ENCODE measurements around the gene KRTAP6-2. TPM values are rescaled to one million over a fixed set of nuclear protein-coding genes. Genes with fewer than 3 reads are reported as not detected.

Gene KRTAP6-2
- total RNA-seq, 1 experiment from 2014 or later: not detected

DNA sequence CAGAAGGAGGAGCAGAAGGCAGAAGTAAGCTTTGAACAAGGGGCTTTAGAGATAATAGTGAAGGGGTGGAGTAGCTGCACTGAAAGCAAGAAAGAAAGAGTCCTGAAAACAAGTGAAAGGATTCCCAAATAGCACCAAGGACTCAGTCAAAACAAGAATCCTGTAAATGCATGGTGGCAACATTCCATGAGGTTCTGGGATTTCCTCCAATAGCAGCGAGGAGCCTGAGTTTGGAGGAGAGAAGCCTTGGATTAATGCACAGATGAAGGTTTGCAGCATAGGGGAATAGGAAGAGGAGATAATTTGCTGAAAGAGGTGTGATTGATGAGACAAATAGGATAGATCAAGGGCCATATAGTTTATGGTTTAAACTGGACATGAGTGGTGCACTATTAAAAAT lies 19.4 kb downstream of the KRTAP6-2 start:
- no peaks in the 10 kb centered on the region for H3K36me3 ChIP-seq (ENCODE audit: insufficient read depth, low read length, poor library complexity, severe bottlenecking)
- ChIA-PET POLR2A (ENCODE audit: low non-redundant PET) (no interaction called here), CTCF (no interaction called here)
- TF ChIP-seq EZH2 (IDR thresholded peaks at IDR 0.05; ENCODE audit: borderline replicate concordance, low read depth, low read length, poor library complexity, severe bottlenecking): no peak
- TF ChIP-seq, protein P1, sequence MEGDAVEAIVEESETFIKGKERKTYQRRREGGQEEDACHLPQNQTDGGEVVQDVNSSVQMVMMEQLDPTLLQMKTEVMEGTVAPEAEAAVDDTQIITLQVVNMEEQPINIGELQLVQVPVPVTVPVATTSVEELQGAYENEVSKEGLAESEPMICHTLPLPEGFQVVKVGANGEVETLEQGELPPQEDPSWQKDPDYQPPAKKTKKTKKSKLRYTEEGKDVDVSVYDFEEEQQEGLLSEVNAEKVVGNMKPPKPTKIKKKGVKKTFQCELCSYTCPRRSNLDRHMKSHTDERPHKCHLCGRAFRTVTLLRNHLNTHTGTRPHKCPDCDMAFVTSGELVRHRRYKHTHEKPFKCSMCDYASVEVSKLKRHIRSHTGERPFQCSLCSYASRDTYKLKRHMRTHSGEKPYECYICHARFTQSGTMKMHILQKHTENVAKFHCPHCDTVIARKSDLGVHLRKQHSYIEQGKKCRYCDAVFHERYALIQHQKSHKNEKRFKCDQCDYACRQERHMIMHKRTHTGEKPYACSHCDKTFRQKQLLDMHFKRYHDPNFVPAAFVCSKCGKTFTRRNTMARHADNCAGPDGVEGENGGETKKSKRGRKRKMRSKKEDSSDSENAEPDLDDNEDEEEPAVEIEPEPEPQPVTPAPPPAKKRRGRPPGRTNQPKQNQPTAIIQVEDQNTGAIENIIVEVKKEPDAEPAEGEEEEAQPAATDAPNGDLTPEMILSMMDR (conservative IDR thresholded peaks at IDR 0.05; ENCODE audit: low read depth, low read length): no peak
- no TSS peak for BruUV-seq (replicated peaks)
- no peak for DNase-seq (ENCODE audit: low spot score)
- H3K27me3 ChIP-seq (replicated peaks; ENCODE audit: insufficient read depth, low read depth, low read length, poor library complexity): peaks cover 3% of the 10 kb centered on the region
- H3K9me3 ChIP-seq (ENCODE audit: low read depth, low read length, poor library complexity, severe bottlenecking): no peaks in the 10 kb centered on the region
- H3K27ac ChIP-seq (ENCODE audit: low read depth, low read length, poor library complexity, severe bottlenecking): no peak overlapping the region
- intact Hi-C loops (cut with micrococcal nuclease; ENCODE audit: unreplicated experiment): no loop called here
- H3K4me3 ChIP-seq (ENCODE audit: low read depth, low read length, poor library complexity, severe bottlenecking): no peak overlapping the region
- H3K4me1 ChIP-seq (ENCODE audit: insufficient read depth, low read length, poor library complexity, severe bottlenecking): no peaks in the 10 kb centered on the region

DNA sequence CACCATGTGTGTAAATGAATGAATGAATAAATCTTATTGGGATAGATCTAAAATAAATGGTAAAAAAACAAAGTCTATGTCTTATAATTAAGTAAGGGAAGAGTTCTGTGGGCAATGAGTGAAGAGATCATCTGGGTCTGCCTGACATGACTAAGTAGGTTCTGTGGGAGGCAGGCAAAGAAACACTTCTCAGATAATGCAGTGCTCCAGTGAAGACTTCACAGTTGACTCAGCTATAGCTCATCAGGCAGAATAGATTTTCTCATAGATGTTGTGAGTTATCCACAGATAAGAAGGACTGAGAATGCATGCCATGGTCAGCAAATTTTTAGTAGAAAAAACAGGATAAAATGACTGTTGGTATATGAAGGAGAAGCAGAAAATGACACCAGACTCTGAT lies 20.9 kb downstream of the KRTAP6-2 start:
- Histone ChIP-seq H3K9me3 (ENCODE audit: low read depth, low read length, poor library complexity, severe bottlenecking) (no peaks in the 10 kb centered on the region), H3K27me3 (replicated peaks; ENCODE audit: insufficient read depth, low read depth, low read length, poor library complexity) (no peaks in the 10 kb centered on the region), H3K27ac (ENCODE audit: low read depth, low read length, poor library complexity, severe bottlenecking) (no peak overlapping the region), H3K36me3 (ENCODE audit: insufficient read depth, low read length, poor library complexity, severe bottlenecking) (no peaks in the 10 kb centered on the region), H3K4me1 (ENCODE audit: insufficient read depth, low read length, poor library complexity, severe bottlenecking) (no peaks in the 10 kb centered on the region), H3K4me3 (ENCODE audit: low read depth, low read length, poor library complexity, severe bottlenecking) (no peak overlapping the region)
- intact Hi-C loops (cut with micrococcal nuclease; ENCODE audit: unreplicated experiment): no loop called here
- ChIA-PET CTCF (no interaction called here), POLR2A (ENCODE audit: low non-redundant PET) (no interaction called here)
- TF ChIP-seq, protein P1 (conservative IDR thresholded peaks at IDR 0.05; ENCODE audit: low read depth, low read length): no peak
- no peak for TF ChIP-seq EZH2 (IDR thresholded peaks at IDR 0.05; ENCODE audit: borderline replicate concordance, low read depth, low read length, poor library complexity, severe bottlenecking)
- DNase-seq (ENCODE audit: low spot score): no peak
- no TSS peak for BruUV-seq (replicated peaks)

DNA sequence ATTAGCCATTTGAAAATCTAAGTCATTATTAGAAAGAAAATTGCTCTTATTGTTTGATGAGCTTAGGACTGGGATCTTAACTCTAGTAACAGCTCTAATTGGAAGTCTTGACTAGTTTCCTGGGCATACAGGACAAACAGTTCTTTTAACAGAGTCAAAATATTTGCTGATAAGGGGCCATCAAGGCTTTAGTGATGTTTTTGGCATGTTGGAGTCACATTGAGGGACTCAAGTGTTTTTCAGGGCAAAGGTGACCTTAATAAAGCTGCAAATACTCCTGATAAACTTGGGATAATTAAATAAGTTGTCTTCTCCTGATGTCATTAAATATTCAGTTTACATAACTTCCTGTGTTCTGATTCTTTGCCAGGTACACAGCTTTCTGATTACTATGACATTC lies 31.1 kb downstream of the KRTAP6-2 start:
- ChIA-PET POLR2A (ENCODE audit: low non-redundant PET) (no interaction called here), CTCF (no interaction called here)
- no peak for TF ChIP-seq EZH2 (IDR thresholded peaks at IDR 0.05; ENCODE audit: borderline replicate concordance, low read depth, low read length, poor library complexity, severe bottlenecking)
- TF ChIP-seq, protein P1 (conservative IDR thresholded peaks at IDR 0.05; ENCODE audit: low read depth, low read length): no peak
- H3K9me3 ChIP-seq (ENCODE audit: low read depth, low read length, poor library complexity, severe bottlenecking): no peaks in the 10 kb centered on the region
- no peaks in the 10 kb centered on the region for H3K36me3 ChIP-seq (ENCODE audit: insufficient read depth, low read length, poor library complexity, severe bottlenecking)
- intact Hi-C loops (cut with micrococcal nuclease; ENCODE audit: unreplicated experiment): no loop called here
- no peak overlapping the region for H3K4me3 ChIP-seq (ENCODE audit: low read depth, low read length, poor library complexity, severe bottlenecking)
- no peak overlapping the region for H3K27ac ChIP-seq (ENCODE audit: low read depth, low read length, poor library complexity, severe bottlenecking)
- no peaks in the 10 kb centered on the region for H3K27me3 ChIP-seq (replicated peaks; ENCODE audit: insufficient read depth, low read depth, low read length, poor library complexity)
- BruUV-seq (replicated peaks): no TSS peak
- no peak for DNase-seq (ENCODE audit: low spot score)
- no peaks in the 10 kb centered on the region for H3K4me1 ChIP-seq (ENCODE audit: insufficient read depth, low read length, poor library complexity, severe bottlenecking)

All from A673 (cell line).